GM18870 (cell line): ENCODE results near the gene GTPBP2.
"Not testable (repeated sequence)": the region's sequence is repeated elsewhere in the genome, so short reads cannot be mapped to it uniquely, and the experiment has no call there.

Experiments
- ATAC-seq: cut with Tn5 transposase; IDR thresholded peaks from one replicate; pipeline ENCODE4 v1.9.1; 2021; ENCODE audit warnings: moderate library complexity; ENCODE audit not compliant: unreplicated experiment

GTPBP2 gene

DNA sequence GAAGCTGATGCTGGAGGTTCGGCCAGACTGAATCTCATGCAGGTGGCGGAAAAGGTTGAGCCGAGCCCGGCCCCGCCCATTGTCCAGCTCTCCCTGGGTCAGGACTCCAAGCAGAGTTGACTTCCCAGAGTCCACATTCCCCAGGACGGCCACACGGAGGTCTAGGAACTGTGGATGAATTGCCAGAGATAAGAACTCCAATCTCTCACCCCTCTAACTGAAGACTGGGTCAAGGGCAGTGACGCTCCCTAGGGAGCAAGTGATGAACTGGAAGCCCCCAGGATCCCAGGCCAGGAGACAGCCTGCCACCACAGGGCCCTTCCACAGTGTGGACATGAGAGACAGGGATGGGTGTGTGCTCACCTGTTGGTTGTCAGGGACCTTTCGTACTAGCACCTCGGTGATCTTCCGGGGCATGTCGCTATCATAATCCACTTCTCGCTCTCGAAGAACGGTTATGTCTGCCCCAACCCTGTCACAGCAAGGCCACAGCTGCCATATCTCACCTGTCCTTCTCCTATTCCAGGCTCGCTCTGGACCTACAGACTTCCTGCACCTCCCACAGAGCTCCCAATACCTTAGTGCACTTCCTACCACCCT lies 3.6 kb downstream of the GTPBP2 start:
- no peak for ATAC-seq

DNA sequence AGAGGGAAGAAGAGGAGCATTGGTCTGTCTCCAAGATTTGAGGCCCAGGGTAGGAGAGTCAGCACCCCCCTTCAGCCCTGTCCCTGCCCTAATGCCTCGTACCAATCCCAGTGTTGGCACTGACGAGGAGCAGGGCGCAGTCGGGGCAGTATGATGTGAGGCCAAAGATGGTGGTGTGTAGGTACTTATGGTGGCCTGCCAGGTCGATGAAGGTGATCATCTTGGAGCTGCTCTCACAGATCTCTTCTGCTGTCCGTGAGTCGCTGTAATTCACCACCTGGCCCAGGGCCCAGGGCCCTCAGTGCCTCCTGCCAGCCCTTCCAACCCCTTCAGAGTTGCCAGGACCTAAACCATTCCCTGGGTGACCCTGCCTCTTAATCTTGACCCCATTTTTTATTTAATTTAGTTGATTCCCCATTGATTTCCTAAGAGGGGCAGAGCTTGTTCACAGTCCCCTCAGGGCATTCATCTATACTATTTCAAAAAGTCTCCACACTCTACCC lies 4.2 kb downstream of the GTPBP2 start:
- ATAC-seq = no peak

DNA sequence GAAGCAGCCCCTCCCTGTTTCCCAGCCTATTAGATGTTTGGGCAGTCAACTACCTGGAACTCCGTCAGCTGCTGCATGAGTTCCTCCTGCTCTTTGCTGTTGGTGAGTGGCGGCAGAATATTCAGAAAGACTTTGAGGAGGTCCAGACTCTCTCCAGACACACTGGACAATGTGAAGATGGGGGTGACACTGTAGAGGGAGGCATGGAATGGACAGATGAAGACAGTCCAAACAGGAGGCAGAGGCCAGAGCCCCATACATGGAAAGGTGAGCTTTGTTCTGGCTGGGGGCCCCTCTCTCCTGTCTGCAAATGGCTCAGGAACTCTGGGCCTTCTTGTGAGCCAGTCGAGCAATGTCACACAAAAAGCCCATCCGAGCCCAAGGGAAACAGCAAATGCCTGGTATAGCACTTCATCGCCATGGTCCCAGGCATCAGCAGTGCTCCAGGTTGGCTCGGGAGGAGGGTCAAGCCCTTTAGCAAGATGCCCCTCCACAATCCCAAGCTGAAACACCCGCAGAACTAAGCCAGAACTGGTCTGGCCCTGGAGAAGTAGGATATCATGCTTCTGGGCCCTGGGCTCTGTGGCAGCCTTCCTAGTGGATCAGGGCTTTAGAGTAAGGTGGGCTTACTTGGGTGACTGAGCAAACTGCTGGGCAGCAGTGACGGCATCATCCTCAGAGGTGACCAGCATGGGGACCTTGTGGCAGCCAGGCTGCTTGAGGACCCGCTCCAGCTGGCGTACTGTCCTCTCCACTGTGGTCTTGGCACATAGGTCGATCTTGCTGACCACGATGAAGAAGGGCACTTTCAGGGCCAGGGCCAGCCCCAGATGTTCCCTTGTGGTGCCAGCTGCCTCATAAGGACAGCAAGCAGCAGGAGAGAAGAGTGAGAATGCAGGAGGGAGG lies 4.9 kb downstream of the GTPBP2 start:
- no peak for ATAC-seq

DNA sequence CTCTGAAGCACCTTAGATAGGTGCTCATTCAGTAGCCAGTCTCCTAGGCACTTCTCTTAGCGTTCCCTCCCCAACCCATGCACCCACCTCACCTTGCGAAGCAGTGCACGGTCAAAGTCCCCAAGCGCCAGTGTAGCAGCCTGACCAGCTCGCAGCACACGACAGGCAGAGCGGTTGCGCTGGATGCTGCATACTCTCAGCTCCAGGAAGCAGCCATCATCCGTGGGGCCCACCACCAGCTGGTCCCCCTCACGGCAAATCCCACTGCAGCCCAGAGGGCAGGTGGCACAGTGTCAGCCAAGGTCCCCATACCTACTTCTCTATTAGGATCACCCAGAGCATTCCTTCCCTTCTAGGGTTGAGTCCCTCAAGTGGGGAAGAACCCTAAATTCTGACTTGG lies 6.5 kb downstream of the GTPBP2 start:
- ATAC-seq = no peak

DNA sequence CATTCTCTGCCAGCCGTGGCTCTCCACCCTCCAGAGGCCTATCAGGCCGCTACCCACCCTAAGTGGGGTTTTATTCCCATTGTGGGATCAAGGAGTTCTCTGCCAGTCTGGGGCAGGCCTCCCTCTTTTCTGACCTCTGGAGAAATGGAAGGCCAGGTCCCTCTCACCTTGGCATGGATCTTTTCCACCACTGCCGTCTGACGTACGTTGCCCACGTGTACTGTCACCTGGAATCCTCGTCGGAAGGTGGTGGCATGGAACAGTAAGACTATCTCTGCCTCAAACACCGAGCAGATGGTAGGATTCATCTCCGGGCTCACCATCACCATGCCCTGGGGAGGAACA lies 7.3 kb downstream of the GTPBP2 start:
- no peak for ATAC-seq

DNA sequence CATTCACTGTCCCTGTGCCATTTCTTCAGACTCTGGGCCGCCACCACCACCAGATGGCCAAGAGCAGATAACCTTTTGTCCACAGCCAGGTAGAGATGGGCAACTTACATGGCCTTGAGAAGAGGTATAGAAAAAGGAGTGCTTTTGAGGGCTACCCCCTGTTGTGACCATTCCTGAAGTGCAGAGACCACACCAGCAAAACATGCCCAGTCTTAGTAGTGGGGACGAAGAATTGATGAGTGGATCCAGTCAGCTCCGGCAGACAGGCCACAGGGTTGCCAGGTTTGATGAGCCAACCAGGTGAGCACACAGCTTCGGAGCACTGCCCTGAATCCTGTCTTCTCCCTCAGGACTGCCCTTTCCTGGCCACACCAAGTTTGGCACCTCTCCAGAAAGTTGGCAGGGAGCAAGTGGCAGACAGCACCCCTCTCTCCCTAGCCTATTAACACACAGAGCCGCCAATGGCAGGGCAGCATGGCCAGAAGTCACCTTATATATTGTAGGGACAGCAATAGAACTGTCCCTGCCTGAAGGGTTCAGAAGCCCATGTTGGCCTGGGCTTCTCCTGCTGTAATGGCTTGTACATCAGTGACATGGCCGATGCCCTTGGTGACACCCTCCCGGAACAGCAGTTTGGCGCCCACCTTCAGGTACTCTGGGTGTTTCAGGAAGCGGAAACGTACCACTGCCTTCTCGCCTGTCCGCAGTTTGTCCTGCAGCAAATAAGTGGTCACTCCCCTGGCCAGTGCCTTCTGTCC lies 7.8 kb downstream of the GTPBP2 start:
- no peak for ATAC-seq

DNA sequence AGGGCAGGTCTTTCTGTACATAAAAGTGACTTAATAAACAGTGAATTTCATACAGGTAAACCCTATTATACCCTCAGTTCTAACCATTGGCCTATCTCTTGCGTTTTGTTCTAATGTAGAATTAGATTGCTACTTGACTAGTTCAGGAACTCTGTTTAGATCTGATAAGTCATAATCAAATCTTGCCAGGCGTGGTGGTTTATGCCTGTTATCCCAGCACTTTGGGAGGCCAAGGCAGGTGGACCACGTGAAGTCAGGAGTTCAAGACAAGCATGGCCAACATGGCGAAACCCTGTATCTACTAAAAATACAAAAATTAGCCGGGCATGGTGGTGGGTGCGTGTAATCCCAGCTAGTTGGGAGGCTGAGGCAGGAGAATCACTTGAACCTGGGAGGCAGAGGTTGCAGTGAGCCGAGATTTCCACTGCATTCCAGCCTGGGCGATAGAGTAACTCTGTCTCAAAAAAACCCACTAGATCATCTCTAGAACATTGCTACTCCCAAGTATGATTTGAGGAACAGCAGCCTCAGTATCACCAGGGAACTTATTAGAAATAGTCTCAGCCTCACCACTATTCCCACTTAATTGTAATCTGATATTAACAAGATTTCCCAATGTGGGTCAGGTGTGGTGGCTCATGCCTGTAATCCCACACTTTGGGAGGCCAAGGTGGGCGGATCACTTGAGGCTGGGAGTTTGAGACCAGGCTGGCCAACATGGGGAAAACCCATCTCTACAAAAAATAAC lies 12.2 kb downstream of the GTPBP2 start:
- ATAC-seq = no peak

DNA sequence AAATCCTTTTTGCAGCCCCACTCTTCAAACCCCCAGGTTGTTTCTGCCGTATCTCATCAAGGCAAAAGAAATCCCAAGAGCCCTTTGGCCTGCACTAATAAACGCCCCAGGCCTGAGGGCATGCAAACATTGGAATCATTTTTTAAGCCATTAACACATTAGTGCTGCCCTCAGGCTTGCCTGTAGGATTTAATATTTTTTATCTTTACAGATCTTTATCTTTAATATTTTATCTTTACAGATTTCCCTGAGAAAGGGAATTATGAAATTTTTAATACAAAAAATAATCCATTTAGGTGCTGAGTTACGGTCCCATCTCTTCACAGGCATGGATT lies 14.7 kb downstream of the GTPBP2 start:
- ATAC-seq = no peak

DNA sequence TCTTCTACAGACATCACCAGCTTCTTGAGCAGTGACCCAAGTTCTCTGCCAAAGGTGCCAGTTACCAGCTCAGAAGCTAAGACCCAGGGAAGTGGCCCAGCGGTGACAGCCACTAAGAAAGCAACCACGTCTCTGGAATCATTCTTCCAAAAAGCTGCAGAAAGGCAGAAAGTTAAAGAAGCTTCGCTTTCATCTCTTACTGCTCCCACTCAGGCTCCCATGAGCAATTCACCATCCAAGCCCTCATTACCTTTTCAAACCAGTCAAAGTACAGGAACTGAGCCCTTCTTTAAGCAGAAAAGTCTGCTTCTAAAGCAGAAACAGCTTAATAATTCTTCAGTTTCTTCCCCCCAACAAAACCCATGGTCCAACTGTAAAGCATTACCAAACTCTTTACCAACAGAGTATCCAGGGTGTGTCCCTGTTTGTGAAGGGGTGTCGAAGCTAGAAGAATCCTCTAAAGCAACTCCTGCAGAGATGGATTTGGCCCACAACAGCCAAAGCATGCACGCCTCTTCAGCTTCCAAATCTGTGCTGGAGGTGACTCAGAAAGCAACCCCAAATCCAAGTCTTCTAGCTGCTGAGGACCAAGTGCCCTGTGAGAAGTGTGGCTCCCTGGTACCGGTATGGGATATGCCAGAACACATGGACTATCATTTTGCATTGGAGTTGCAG lies 15.2 kb downstream of the GTPBP2 start:
- no peak for ATAC-seq

DNA sequence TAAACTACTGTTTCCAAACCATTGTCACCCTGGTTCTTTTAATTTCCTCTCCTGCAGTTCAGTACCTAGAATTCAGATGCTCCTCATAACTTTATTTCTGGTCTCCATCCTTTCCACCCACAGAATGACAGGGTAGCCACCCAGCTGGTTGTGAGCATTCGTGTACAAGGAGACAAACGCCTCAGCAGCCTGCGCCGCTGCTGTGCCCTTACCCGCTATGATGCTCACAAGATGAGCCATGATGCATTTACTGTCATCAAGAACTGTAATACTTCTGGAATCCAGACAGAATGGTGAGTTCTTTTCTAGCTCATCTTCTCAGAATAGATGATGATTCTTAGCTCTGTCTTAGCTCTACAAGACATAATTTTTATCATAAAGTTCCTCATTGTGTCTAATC lies 18.6 kb downstream of the GTPBP2 start:
- no peak for ATAC-seq

DNA sequence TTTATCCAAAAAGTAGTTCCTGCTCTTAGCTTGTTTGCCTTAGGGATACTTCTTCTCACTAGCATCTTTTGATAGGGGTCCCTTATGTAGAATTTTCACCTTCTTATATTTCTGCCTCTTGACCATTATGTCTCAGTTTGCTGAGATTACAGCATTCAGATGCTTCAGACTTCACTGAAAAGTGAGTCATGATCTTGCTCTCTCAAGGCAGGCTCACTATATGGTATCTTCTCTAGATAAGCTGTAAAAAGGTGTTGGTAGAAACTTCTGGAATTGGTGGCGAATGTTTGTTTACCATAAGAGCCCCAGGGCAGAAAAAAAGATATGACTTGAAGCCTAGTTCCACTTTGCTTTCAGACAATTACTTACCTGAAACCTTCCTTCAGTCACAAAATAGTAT lies 19.7 kb downstream of the GTPBP2 start:
- no peak for ATAC-seq

DNA sequence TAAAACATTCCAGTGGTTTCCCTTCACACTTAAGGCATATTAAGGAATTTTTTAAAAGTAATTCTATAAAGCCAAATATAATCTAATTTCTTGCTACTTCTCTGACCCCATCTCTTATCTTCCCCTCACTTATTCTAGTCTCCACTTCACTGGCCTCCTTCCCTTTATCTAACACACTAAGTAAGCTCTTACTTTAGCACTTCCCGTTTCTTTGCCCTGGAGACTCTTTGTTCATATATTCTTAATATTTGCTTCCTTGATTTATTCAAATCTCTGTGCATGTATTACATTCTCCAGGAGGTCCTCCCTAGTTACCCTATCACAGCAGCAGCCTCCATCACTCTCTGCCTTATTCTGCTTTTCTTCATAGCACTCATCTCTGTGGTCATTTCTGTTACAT lies 20.3 kb downstream of the GTPBP2 start:
- ATAC-seq = no peak

DNA sequence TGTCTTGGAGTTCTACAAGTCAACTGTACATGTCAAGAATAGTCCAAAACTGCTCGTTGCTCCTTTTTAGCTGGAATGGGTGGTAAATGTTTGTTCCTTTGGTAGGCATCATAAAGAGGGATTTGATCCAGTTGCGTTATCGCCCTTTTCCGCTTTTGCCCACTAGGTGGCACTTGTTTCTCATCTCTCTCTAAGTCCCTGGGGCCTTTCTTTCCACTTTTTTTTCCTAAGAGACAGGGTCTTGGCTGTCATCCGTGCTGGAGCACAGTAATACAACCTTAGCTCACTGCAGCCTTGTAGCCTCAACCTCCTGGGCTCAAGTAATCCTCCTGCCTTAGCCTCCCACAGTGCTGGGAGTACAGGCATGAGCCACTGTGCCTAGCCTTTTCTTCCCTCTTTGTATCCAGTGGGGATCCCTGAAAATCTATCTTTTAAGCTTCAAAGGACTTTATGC lies 20.7 kb downstream of the GTPBP2 start:
- no peak for ATAC-seq

DNA sequence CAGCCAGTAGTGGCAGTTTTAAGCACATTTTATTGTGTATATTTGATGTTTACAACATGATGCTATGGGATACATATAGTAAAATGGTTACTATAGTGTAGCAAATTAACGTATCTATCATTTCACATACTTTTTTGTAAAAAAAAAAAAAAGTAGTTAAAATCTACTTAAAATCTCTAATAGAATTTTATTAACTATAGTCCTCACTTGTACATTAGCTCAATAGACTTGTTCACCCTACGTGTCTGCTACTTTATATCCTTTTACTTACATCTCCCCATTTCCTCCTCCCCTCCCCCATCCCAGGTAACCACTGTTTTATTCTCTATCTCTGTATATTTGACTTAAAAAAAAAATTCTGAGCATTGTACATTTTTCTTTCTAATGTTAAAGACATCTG lies 23.0 kb downstream of the GTPBP2 start:
- no peak for ATAC-seq

DNA sequence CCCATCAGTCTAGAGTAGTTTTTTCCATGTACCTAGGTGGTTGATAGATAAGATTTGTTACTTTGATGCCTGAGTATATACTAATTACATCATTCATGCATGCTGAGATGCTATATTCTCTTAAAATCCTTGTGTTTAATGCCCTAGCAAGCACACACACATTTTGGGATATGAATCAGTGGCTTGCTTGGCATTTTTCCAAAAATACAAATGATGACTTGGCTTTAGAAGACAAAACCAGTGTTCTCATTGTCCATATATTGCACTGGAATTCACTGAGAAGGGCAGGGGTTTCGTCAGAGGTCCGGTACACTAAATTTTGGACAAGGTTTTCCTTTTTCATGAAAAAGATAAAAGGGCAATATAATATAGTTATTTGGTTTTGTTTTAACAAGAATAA lies 24.9 kb downstream of the GTPBP2 start:
- no peak for ATAC-seq

DNA sequence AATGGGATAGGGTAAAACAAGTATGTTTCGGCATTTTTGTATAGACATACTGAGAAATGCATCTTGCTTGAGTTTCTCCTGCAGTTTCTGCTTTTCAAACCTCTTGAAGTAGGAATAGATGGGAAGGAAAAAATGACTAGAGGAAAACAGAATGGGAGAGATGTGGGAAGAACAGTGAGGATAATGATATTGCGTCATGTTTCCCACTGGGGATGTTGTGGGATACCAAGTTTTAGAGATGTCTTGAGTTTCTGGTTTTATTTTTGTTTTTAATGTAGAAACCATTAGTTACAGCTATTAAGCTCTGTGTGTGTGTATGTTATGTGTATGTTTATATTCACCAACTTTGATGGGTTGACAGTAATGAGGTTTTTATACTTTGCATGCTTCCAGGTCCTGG lies 28.5 kb downstream of the GTPBP2 start:
- ATAC-seq = no peak

DNA sequence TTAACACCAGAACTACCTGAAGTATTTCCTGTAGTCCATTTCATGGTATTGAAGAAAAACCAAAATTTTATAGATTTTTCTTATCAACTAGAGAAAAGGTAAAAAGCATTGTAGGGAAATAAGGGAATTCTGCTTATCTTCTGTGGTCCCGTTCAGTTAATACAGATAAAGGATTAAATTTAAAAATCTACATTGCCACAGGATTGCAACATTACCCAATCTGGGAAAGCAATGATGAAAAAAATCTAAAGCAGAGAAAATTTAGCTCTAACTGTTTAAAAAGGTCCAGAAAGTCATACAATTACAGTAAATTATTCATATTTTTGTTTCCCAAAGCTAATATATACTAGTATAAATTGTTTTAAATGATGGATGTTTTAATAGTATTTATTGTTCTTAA lies 35.1 kb downstream of the GTPBP2 start:
- no peak for ATAC-seq

DNA sequence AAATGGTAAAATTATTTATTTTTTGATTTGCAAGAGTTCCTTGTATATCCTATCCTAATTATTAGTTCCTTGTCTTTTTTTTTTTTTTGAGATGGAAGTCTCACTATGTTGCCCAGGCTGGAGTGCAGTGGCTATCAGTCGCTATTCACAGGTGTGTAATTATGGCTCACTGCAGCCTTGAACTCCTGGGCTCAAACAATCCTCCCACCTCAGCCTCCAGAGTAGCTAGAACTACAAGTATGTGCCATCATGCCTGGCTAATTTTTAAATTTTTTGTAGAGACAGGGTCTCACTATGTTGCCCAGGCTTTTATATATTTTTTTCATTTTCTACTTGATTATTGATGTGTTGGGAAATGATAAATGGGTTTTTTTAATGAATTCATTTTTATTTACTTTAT lies 39.5 kb downstream of the GTPBP2 start:
- ATAC-seq = not testable (repeated sequence)

DNA sequence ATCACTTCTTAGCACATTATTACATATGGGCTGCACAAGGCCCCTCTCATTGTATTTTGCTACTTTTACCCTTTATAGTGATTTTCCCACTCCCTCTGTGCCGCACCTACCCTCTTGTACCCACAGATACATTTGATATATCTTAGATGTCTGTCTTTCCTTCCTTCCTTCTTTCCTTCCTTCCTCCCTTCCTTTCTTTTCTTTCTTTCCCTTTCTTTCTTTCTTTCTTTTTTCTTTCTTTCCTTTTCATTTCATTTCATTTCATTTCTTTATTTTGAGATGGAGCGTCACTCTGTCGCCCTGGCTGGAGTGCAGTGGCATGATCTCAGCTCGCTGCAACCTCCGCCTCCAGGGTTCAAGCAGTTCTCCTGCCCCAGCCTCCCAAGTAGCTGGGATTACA lies 40.9 kb downstream of the GTPBP2 start:
- ATAC-seq = no peak

DNA sequence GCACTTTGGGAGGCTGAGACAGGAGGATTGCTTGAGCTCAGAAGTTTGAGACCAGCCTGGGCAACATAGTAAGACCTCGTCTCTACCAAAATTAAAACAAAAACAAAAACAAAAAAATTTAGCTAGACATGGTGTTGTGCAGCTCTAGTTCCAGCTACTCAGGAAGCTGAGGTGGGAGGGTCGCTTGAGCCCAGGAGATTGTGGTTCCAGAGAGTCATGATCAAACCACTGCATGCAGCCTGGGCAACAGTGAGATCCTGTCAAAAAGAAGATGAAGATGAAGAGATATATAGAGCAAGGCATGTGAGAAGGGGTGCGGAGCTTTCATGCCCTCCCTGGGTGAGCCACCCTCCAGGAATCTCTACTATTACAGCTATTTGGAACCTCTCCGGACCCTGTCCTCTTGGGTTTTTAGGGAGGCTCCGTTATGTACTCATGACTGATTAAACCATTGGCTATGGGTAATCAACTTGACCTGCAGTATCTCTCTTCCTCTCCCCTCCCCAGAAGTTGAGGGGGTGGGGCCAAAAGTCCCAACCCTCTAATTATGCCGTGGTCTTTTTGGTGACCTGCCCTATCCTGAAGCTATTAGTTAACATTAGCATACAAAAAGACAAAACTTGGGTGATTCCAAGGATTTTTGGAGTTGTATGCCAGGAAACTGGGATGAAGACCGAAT lies 44.0 kb downstream of the GTPBP2 start:
- no peak for ATAC-seq
